Astrocyte of the cerebellum (primary cell): ENCODE results near the gene TRIM4.
"Not testable (repeated sequence)": the region's sequence is repeated elsewhere in the genome, so short reads cannot be mapped to it uniquely, and the experiment has no call there.

Experiments
- DNase-seq: peaks from one replicate; pipeline ENCODE4 v3.0.0-alpha.2; 2011; ENCODE audit warnings: low read depth
- H3K4me3 ChIP-seq: 2 replicates; pipeline ENCODE4 v1.5.1; 2011; ENCODE audit warnings: mild to moderate bottlenecking, low read depth, low read length, moderate library complexity
- in situ Hi-C: cut with HindIII; loops from 2 replicates; pipeline ENCODE4 v1.10.0; 2017; ENCODE audit warnings: low sequenced_read_pairs
- TF ChIP-seq, protein P1 (sequence below): IDR thresholded peaks from 2 replicates; pipeline ENCODE4 v1.5.1; 2012; ENCODE audit warnings: low read length, low read depth, moderate library complexity, mild to moderate bottlenecking; ENCODE audit errors: missing control alignments

Gene TRIM4

GRCh38 chr7:99949645-99950228 is 30.4 kb upstream of the TRIM4 start:
- in situ Hi-C loops = loop anchor here (5.0 kb wide), 1 partner anchor 67 kb away; no protein-coding TSS in a partner anchor
- H3K4me3 ChIP-seq = no peak overlapping the region
- DNase-seq = no peak
- TF ChIP-seq, protein P1, sequence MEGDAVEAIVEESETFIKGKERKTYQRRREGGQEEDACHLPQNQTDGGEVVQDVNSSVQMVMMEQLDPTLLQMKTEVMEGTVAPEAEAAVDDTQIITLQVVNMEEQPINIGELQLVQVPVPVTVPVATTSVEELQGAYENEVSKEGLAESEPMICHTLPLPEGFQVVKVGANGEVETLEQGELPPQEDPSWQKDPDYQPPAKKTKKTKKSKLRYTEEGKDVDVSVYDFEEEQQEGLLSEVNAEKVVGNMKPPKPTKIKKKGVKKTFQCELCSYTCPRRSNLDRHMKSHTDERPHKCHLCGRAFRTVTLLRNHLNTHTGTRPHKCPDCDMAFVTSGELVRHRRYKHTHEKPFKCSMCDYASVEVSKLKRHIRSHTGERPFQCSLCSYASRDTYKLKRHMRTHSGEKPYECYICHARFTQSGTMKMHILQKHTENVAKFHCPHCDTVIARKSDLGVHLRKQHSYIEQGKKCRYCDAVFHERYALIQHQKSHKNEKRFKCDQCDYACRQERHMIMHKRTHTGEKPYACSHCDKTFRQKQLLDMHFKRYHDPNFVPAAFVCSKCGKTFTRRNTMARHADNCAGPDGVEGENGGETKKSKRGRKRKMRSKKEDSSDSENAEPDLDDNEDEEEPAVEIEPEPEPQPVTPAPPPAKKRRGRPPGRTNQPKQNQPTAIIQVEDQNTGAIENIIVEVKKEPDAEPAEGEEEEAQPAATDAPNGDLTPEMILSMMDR = peak; percentile 41

DNA sequence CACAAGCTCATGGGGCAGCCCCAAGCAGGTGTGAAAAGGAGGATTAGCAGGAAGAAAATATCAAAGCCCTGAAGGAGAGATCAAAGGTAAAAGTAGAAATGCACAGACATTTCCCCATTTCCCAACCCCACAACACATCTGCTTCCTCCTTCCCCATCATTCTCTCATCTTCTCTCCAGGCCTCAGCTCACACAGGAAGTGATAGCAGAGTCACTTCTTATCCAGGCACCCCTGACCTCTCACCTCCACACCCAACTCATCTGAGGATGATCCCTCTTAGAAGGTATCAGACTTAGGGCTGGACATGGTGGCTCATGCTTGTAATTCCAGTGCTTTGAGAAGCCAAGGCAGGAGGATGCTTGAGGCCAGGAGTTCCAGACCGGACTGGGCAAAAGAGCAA is 28.3 kb upstream of the TRIM4 start:
- TF ChIP-seq, protein P1 = no peak
- H3K4me3 ChIP-seq = no peak overlapping the region
- in situ Hi-C loops = no loop called here
- no peak for DNase-seq

- TF ChIP-seq, protein P1 = no peak
- in situ Hi-C loops = no loop called here
- H3K4me3 ChIP-seq = no peak overlapping the region
- no peak for DNase-seq
Measured at GRCh38 chr7:99944497-99945070, 25.3 kb upstream of the TRIM4 start.

- no peak for DNase-seq
Measured at GRCh38 chr7:99943641-99944496, 24.5 kb upstream of the TRIM4 start.

GRCh38 chr7:99938296-99938695 is 19.0 kb upstream of the TRIM4 start:
- in situ Hi-C loops = no loop called here
- DNase-seq = no peak
- no peak overlapping the region for H3K4me3 ChIP-seq
- TF ChIP-seq, protein P1 = no peak

More at GRCh38 chr7:99943641-99944496, 24.5 kb upstream of the TRIM4 start:
- TF ChIP-seq, protein P1 = no peak
- in situ Hi-C loops = no loop called here
- H3K4me3 ChIP-seq = no peak overlapping the region

DNA sequence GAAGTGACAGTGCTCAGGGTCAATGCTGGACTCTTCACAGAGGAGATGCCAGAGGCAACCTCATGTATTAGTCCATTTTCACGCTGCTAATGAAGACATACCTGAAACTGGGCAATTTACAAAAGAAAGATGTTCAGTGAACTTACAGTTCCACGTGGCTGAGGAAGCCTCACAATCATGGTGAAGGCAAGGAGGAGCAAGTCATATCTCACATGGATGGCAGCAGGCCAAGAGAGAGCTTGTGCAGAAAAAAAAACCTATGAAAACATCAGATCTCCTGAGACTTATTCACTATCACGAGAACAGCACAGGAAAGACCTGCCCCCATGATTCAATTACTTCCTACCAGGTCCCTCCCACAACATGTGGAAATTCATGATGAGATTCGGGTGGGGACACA is 15.7 kb upstream of the TRIM4 start:
- in situ Hi-C loops, H3K4me3 ChIP-seq, DNase-seq: not testable (repeated sequence)

GRCh38 chr7:99930376-99930775 is 11.0 kb upstream of the TRIM4 start:
- TF ChIP-seq, protein P1 = no peak
- in situ Hi-C loops = no loop called here
- H3K4me3 ChIP-seq = no peak overlapping the region
- DNase-seq = no peak
